Large intestine (tissue), 3 donors: ENCODE results near the gene NFIL3. TPM values are rescaled to one million over a fixed set of nuclear protein-coding genes. Genes with fewer than 3 reads are reported as not detected.

Experiments
- DNase-seq, 2 donors: peaks; one replicate each; pipeline versions ENCODE4 v3.0.0 to v3.0.0-alpha.2; 2013
- H3K27ac ChIP-seq: one replicate; pipeline ENCODE4 v1.5.1; 2013; ENCODE audit warnings: low read length
- H3K27me3 ChIP-seq: 2 replicates; pipeline ENCODE4 v1.6.1; 2013; ENCODE audit warnings: low read length; ENCODE audit not compliant: control insufficient read depth, insufficient read depth
- H3K36me3 ChIP-seq: 2 replicates; pipeline ENCODE4 v1.6.1; 2013; ENCODE audit warnings: low read length; ENCODE audit not compliant: control insufficient read depth, insufficient read depth
- H3K4me1 ChIP-seq: one replicate; pipeline ENCODE4 v1.6.1; 2013; ENCODE audit warnings: low read length; ENCODE audit not compliant: control insufficient read depth, insufficient read depth
- H3K4me3 ChIP-seq: one replicate; pipeline ENCODE4 v1.5.1; 2013; ENCODE audit warnings: low read length
- H3K9me3 ChIP-seq: one replicate; pipeline ENCODE4 v1.6.1; 2013; ENCODE audit warnings: mild to moderate bottlenecking, low read depth, low read length, moderate library complexity; ENCODE audit not compliant: control insufficient read depth
- WGBS: methylation state at CpG from one replicate; pipeline ENCODE4 v1.1.5; 2013; ENCODE audit warnings: low lambda C conversion rate; ENCODE audit not compliant: insufficient coverage; 5-methylcytosine and 5-hydroxymethylcytosine counted together
- polyA plus RNA-seq: library from polyadenylated mRNA; unstranded; fragments of 120-200 nt; gene quantifications from one replicate; pipeline ENCODE4 v1.2.1, GENCODE V29; 2013

Gene NFIL3
- polyA plus RNA-seq, 1 donor: 51.9 TPM

DNA sequence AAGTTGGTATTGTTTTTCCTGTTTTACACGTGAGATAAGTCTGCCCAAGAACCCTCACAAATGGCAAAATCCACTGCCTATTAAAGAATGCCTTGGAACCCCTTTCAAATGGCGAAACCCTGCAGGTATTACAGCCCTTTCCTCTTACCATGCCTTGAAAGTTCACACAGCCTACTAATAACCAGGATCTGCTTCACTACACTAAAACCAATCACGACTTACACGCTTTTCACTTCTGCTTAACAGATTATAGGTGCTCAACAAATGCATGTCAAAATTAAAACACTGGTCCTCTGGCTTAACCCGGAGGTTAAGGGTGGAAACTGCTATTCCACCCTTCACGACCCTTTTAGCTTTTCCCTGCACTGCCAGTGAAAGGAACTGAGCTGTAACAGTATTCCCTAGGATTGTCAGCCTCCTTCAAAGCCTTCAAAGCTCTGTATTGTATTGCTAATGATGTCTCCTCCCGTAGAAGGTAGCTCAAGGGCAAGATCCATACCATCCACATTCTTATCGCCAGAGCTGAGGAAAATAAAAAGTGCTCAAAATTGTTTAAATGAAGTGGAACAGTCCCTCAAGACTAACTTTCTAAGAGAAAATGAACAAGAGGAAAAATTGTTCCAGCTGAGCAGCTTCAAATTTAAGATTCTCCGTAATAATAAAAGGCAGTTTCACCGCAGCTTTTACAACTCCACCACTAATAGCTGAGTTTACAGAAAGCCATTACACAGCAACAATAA is 62.9 kb downstream of the NFIL3 start:
- peak overlapping the region; percentile 74 for H3K27ac ChIP-seq
- H3K4me3 ChIP-seq: peak overlapping the region; percentile 81
- no peaks in the 10 kb centered on the region for H3K27me3 ChIP-seq
- no peaks in the 10 kb centered on the region for H3K9me3 ChIP-seq
- no peak for DNase-seq
- WGBS: 0% methylated on average over 2 of the region's 10 CpGs
- peaks cover 5% of the 10 kb centered on the region for H3K36me3 ChIP-seq
- H3K4me1 ChIP-seq: peaks cover 8% of the 10 kb centered on the region

DNA sequence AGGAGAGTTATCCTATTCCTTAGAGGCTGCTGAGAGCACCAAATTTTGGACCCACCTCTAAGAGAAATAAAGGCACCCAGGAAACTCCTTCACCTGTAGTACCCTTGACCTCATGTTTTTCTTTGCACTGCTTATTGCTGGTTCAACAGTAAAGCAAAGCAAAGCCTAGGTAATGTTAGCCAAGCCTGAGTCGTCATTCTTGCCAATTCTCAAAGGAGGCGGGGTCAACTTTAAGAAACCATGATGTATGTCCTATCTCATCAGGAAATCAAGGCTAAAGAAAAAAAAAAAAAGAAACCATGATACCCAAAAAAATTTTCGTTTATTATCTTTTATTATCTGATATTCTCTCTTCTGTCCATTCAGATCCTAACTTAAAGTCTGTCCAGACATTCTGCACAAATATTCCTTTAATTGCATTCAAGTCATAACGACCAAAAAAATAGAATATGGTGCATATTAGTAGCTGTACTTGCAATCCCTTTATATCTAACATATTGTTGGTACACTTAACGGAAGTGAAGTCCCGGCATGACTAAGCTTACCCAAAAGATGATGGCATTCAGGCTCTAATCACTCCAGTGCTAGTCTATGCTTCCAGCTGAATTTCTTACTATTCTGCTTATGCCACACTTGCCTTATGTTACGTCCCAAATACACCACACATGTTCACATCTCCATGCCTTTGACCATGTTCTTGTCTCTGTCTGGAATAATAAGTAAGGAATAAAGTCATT is 63.7 kb downstream of the NFIL3 start:
- Histone ChIP-seq H3K4me3 (peak overlapping the region; percentile 81), H3K27ac (peak overlapping the region; percentile 74), H3K27me3 (no peaks in the 10 kb centered on the region), H3K36me3 (peaks cover 5% of the 10 kb centered on the region), H3K9me3 (no peaks in the 10 kb centered on the region), H3K4me1 (peaks cover 8% of the 10 kb centered on the region)
- peak in 1 of 2 donors; percentile 13 for DNase-seq
- 71% methylated on average over 1 of the region's 7 CpGs for whole genome bisulfite sequencing

DNA sequence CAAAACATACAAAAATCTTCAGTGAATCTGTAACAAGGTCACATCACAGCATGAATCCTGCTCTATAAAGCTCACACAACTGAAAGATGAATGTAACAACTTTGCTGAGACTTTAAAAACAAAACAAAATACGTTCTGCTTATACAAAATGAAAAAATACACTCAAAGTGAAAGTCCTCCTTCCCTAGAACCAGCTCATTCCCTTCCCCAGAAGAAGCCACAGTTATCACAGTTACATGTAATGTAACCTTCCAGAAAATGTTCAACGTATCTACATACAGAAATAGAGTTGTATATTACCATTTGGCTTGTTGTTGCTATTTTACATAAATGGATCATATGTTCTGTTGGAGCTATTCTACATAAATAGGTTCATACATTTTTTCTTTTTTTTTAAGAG is 64.5 kb downstream of the NFIL3 start:
- DNase-seq: no peak
- Histone ChIP-seq H3K9me3 (no peaks in the 10 kb centered on the region), H3K4me1 (peaks cover 8% of the 10 kb centered on the region), H3K27me3 (no peaks in the 10 kb centered on the region), H3K36me3 (peaks cover 5% of the 10 kb centered on the region), H3K27ac (no peak overlapping the region), H3K4me3 (no peak overlapping the region)
- 90% methylated on average over 1 of the region's 2 CpGs for WGBS

Other genes with a start within 250 kb of the NFIL3 start
- gene AUH, start 61.9 kb downstream of the NFIL3 start, polyA plus RNA-seq: 29.6 TPM